HepG2 (cell line): ENCODE results near the gene CIROP. TPM values are rescaled to one million over a fixed set of nuclear protein-coding genes. Genes with fewer than 3 reads are reported as not detected.

Experiments used
- DPF2 ChIP-seq: sonication (generic); formaldehyde crosslinking; IDR thresholded peaks from 2 replicates; pipeline ENCODE4 v1.4.0; 2020; ENCODE audit warnings: mild to moderate bottlenecking, low read depth, missing genetic modification reagents, borderline replicate concordance
- EED ChIP-seq: sonication (generic); formaldehyde crosslinking; IDR thresholded peaks from 2 replicates; pipeline ENCODE4 v1.5.0; 2020; ENCODE audit warnings: mild to moderate bottlenecking, missing genetic modification reagents
- NCOR1 ChIP-seq: fragments of 200-600 bp; sonication (generic); IDR thresholded peaks from 2 replicates; pipeline ENCODE4 v1.7.0; 2017; ENCODE audit warnings: antibody characterized with exemption, low read length, borderline replicate concordance
- TAF15 ChIP-seq: fragments of 200-400 bp; formaldehyde crosslinking; IDR thresholded peaks from one replicate; pipeline ENCODE4 v1.6.1; 2018; ENCODE audit warnings: mild to moderate bottlenecking, low read depth, low read length; ENCODE audit not compliant: poor library complexity, severe bottlenecking
- U2AF2 ChIP-seq: fragments of 200-400 bp; formaldehyde crosslinking; IDR thresholded peaks from 2 replicates; pipeline ENCODE4 v1.6.1; 2017; ENCODE audit warnings: low read depth, mild to moderate bottlenecking, low read length
- YY1 ChIP-seq: IDR thresholded peaks from 2 replicates; pipeline ENCODE4 v1.6.1; 2011; ENCODE audit warnings: low read length, low read depth, moderate library complexity, mild to moderate bottlenecking; ENCODE audit not compliant: insufficient read depth, insufficient replicate concordance
- ZMAT3 ChIP-seq: sonication (generic); formaldehyde crosslinking; conservative IDR thresholded peaks from 2 replicates; pipeline ENCODE4 v1.7.0; 2021; ENCODE audit warnings: missing genetic modification reagents
- ZNF619 ChIP-seq: sonication (generic); formaldehyde crosslinking; IDR thresholded peaks from 2 replicates; pipeline ENCODE4 v1.4.0; 2020; ENCODE audit warnings: mild to moderate bottlenecking, missing genetic modification reagents
- polyA plus RNA-seq, 8 experiments: library from polyadenylated mRNA; depleted of rRNA in 3 of 8; stranded (reverse) in 7 of 8; unstranded in 1 of 8; fragments of >200 nt; fragmentation: Illumina TruSeq in 4 of 8; extraction: Trizol in 4 of 8; gene quantifications; 2 replicates each; pipeline versions ENCODE4 v1.2.1 to v1.2.3, GENCODE V29; 2011 to 2016; ENCODE audit warnings: low read depth in 4 of 8, missing spikeins in 1 of 8, mixed read lengths in 1 of 8; ENCODE audit not compliant: insufficient read depth in 1 of 8
- total RNA-seq, 5 experiments: library from RNA; depleted of rRNA; stranded (reverse); fragments of >200 nt; fragmentation: Illumina TruSeq; extraction: Trizol; gene quantifications; 2 replicates each; pipeline ENCODE4 v1.2.3, GENCODE V29; 2016; ENCODE audit warnings: low read depth in 1 of 5
- TF ChIP-seq, protein P1 (sequence below): sonication (generic); formaldehyde crosslinking; IDR thresholded peaks from 2 replicates; pipeline ENCODE4 v1.4.0; 2020; ENCODE audit warnings: mild to moderate bottlenecking, missing genetic modification reagents
- TF ChIP-seq, protein P2 (sequence below): sonication (generic); formaldehyde crosslinking; IDR thresholded peaks from 2 replicates; pipeline ENCODE4 v1.4.0; 2020; ENCODE audit warnings: mild to moderate bottlenecking, missing genetic modification reagents
- TF ChIP-seq, protein P3 (sequence below): sonication (generic); formaldehyde crosslinking; IDR thresholded peaks from 2 replicates; pipeline ENCODE4 v1.4.0; 2020; ENCODE audit warnings: missing genetic modification reagents
- TF ChIP-seq, protein P4 (sequence below): sonication (generic); formaldehyde crosslinking; IDR thresholded peaks from 2 replicates; pipeline ENCODE4 v1.4.0; 2020; ENCODE audit warnings: mild to moderate bottlenecking, missing genetic modification reagents

Gene CIROP
- total and polyA plus RNA-seq, 2 of the 13 experiments (the other 11 are each of a cell fraction or from before 2014, with no cell fraction given): 0.07 TPM; not detected in 1

DNA sequence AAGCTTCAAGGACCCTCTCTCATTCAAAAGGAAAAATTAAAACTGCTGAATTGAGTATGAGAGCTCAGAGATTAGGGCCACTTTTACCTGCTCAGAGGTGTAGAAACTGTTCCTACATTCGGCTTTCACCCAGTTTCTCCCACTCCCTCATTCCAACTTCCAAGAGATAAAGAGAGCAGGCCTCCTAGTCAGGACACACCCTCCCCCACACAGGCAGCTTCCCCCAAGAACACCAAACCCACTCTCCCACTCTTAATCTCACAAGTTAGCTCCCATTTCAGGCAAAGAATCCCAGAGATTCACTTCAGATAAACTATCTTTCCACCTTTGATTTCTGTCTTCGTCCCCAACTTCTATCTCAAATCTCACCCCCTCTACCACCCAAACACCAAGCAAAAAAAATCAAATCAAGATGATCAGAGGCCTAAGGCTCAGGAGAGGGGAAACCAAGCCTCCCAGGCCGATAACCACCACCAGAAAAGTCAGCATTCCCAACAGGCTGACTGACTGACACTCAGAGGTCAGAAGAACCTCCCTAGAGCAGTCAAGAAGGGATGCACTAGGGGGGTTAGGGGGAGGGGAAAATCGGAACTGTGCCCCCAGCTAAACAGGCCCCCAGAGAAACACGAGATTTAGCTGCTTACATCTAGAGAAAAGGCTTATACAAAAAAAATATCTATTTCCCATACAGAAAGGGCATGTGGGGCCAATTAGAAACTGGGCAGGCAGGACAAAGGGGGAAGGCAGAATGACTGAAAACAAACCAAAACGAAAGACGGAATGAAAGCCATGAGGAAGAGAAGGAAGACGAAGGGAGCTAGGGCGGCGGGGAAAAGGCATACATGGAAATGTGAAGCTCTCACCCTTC lies 34.3 kb downstream of the CIROP start (continued):
- TF ChIP-seq, protein P1, sequence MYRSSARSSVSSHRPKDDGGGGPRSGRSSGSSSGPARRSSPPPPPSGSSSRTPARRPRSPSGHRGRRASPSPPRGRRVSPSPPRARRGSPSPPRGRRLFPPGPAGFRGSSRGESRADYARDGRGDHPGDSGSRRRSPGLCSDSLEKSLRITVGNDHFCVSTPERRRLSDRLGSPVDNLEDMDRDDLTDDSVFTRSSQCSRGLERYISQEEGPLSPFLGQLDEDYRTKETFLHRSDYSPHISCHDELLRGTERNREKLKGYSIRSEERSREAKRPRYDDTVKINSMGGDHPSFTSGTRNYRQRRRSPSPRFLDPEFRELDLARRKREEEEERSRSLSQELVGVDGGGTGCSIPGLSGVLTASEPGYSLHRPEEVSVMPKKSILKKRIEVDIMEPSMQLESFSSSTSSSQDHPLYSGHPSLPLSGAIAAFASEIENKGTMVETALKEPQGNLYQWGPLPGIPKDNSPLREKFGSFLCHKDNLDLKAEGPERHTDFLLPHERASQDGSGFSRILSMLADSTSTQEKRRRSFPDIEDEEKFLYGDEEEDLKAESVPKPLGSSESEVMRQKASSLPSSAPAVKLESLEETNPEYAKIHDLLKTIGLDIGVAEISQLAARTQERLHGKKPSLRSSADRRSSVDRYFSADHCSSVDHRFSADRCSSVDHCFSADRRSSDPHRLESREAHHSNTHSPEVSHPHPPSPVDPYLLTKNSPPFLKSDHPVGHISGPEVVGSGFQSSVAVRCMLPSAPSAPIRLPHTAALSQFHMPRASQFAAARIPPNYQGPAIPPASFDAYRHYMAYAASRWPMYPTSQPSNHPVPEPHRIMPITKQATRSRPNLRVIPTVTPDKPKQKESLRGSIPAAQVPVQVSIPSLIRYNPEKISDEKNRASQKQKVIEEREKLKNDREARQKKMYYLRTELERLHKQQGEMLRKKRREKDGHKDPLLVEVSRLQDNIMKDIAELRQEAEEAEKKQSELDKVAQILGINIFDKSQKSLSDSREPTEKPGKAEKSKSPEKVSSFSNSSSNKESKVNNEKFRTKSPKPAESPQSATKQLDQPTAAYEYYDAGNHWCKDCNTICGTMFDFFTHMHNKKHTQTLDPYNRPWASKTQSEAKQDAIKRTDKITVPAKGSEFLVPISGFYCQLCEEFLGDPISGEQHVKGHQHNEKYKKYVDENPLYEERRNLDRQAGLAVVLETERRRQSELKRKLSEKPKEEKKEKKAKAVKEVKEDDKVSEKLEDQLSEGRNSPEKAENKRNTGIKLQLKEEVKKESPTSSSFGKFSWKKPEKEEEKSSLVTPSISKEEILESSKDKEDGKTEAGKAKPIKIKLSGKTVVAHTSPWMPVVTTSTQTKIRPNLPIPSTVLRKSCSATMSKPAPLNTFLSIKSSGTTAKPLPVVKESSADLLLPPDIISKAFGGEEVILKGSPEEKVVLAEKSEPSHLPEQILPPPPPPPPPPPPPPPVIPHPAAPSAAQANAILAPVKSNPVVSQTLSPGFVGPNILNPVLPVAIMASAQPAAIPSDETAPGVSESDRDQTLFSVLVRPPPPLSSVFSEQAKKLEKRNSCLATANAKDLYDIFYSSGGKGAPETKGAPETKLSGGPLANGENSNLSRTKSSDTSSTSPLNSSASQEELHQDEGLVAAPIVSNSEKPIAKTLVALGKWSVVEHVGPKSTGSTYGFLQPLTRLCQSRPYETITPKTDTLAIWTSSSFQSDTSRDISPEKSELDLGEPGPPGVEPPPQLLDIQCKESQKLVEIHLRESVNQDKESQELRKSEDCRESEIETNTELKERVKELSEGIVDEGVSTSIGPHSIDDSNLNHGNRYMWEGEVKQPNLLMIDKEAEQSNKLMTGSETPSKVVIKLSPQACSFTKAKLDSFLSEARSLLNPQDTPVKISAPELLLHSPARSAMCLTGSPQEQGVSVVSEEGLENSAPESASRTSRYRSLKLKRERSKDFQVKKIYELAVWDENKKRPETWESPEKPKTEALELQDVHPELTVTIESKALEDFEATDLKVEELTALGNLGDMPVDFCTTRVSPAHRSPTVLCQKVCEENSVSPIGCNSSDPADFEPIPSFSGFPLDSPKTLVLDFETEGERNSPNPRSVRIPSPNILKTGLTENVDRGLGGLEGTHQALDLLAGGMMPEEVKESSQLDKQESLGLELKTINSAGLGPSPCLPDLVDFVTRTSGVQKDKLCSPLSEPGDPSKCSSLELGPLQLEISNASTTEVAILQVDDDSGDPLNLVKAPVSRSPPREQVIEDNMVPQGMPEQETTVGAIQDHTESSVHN: peak; percentile 79; the same call in 1 of the 2 replicates
- TF ChIP-seq TAF15 (no peak), EED (CRISPR knock-in tag) (no peak), DPF2 (CRISPR knock-in tag) (no peak), ZNF619 (peak; percentile 30; the same call in 1 of the 2 replicates), ZMAT3 (CRISPR knock-in tag) (no peak), NCOR1 (no peak), YY1 (no peak), U2AF2 (no peak)
- TF ChIP-seq, protein P2, sequence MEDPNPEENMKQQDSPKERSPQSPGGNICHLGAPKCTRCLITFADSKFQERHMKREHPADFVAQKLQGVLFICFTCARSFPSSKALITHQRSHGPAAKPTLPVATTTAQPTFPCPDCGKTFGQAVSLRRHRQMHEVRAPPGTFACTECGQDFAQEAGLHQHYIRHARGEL (CRISPR knock-in tag): no peak
- TF ChIP-seq, protein P3, sequence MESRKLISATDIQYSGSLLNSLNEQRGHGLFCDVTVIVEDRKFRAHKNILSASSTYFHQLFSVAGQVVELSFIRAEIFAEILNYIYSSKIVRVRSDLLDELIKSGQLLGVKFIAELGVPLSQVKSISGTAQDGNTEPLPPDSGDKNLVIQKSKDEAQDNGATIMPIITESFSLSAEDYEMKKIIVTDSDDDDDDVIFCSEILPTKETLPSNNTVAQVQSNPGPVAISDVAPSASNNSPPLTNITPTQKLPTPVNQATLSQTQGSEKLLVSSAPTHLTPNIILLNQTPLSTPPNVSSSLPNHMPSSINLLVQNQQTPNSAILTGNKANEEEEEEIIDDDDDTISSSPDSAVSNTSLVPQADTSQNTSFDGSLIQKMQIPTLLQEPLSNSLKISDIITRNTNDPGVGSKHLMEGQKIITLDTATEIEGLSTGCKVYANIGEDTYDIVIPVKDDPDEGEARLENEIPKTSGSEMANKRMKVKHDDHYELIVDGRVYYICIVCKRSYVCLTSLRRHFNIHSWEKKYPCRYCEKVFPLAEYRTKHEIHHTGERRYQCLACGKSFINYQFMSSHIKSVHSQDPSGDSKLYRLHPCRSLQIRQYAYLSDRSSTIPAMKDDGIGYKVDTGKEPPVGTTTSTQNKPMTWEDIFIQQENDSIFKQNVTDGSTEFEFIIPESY: no peak
- TF ChIP-seq, protein P4, sequence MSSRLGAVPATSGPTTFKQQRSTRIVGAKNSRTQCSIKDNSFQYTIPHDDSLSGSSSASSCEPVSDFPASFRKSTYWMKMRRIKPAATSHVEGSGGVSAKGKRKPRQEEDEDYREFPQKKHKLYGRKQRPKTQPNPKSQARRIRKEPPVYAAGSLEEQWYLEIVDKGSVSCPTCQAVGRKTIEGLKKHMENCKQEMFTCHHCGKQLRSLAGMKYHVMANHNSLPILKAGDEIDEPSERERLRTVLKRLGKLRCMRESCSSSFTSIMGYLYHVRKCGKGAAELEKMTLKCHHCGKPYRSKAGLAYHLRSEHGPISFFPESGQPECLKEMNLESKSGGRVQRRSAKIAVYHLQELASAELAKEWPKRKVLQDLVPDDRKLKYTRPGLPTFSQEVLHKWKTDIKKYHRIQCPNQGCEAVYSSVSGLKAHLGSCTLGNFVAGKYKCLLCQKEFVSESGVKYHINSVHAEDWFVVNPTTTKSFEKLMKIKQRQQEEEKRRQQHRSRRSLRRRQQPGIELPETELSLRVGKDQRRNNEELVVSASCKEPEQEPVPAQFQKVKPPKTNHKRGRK (CRISPR knock-in tag): no peak
